Measurements from ENCODE around the gene EXD3. TPM values are rescaled to one million over a fixed set of nuclear protein-coding genes. Genes with fewer than 3 reads are reported as not detected.
"Not testable (repeated sequence)": the region's sequence is repeated elsewhere in the genome, so short reads cannot be mapped to it uniquely, and the experiment has no call there.

EXD3 gene
- total RNA-seq, 2 experiments from 2014 or later: 8.1 to 9.0 TPM

- no peaks in the 10 kb centered on the region for H3K36me3 Mint-ChIP-seq (ENCODE audit: low read depth)
- H3K27ac Mint-ChIP-seq: peak overlapping the region; percentile 84
- intact Hi-C loops (cut with micrococcal nuclease): no loop called here
- CTCF ChIA-PET: interaction anchor here (0.9 to 1.0 kb wide), 2 partner anchors 10 to 85 kb away, joined by 3 to 4 read pairs; partner anchors contain the start of gene NRARP
- ATAC-seq (peak; percentile 91), DNase-seq (peak; percentile 67)
- no peak overlapping the region for H3K4me3 Mint-ChIP-seq
- TF ChIP-seq CTCF (IDR thresholded peaks at IDR 0.05): no peak
- no peaks in the 10 kb centered on the region for H3K27me3 Mint-ChIP-seq
- no peaks in the 10 kb centered on the region for H3K9me3 Mint-ChIP-seq
- POLR2A ChIA-PET: interaction anchor here (1.0 to 1.2 kb wide), 2 partner anchors 10 to 83 kb away, joined by 3 read pairs; no protein-coding TSS in a partner anchor
- H3K4me1 Mint-ChIP-seq (ENCODE audit: low read depth): peaks cover 10% of the 10 kb centered on the region
These were observed 35.7 kb downstream of the EXD3 start for GRCh38 chr9:137387114-137387890.

GRCh38 chr9:137386507-137387113, 36.4 kb downstream of the EXD3 start:
- H3K4me1 Mint-ChIP-seq (ENCODE audit: low read depth); H3K27me3 Mint-ChIP-seq; H3K4me3 Mint-ChIP-seq; DNase-seq; intact Hi-C loops (cut with micrococcal nuclease); H3K36me3 Mint-ChIP-seq (ENCODE audit: low read depth); H3K9me3 Mint-ChIP-seq; CTCF ChIA-PET: not testable (repeated sequence)
- peak overlapping the region; percentile 84 for H3K27ac Mint-ChIP-seq
- POLR2A ChIA-PET: interaction anchor here (1.0 to 1.2 kb wide), 2 partner anchors 11 to 83 kb away, joined by 3 read pairs; no protein-coding TSS in a partner anchor
- ATAC-seq: peak; percentile 7

GRCh38 chr9:137385061-137385655, 37.8 kb downstream of the EXD3 start:
- Mint-ChIP-seq H3K36me3 (ENCODE audit: low read depth) (no peaks in the 10 kb centered on the region), H3K27ac (no peak overlapping the region), H3K4me3 (no peak overlapping the region), H3K4me1 (ENCODE audit: low read depth) (peaks cover 10% of the 10 kb centered on the region), H3K27me3 (no peaks in the 10 kb centered on the region), H3K9me3 (no peaks in the 10 kb centered on the region)
- ATAC-seq: no peak
- POLR2A ChIA-PET: no interaction called here
- CTCF ChIA-PET: no interaction called here
- intact Hi-C loops (cut with micrococcal nuclease): no loop called here
- TF ChIP-seq CTCF (IDR thresholded peaks at IDR 0.05): no peak
- DNase-seq: no peak

GRCh38 chr9:137383784-137384756, 38.9 kb downstream of the EXD3 start:
- Mint-ChIP-seq H3K27me3 (no peaks in the 10 kb centered on the region), H3K4me3 (no peak overlapping the region)
- TF ChIP-seq CTCF (IDR thresholded peaks at IDR 0.05): no peak

More at GRCh38 chr9:137383784-137384756, 38.9 kb downstream of the EXD3 start:
- Mint-ChIP-seq H3K36me3 (ENCODE audit: low read depth) (no peaks in the 10 kb centered on the region), H3K27ac (no peak overlapping the region), H3K4me1 (ENCODE audit: low read depth) (peaks cover 10% of the 10 kb centered on the region), H3K9me3 (no peaks in the 10 kb centered on the region)
- intact Hi-C loops (cut with micrococcal nuclease): no loop called here
- ChIA-PET CTCF (no interaction called here), POLR2A (no interaction called here)
- DNase-seq (no peak), ATAC-seq (no peak)
